HL-60 (cell line): ENCODE results near the gene CYP27B1.
"Not testable (repeated sequence)": the region's sequence is repeated elsewhere in the genome, so short reads cannot be mapped to it uniquely, and the experiment has no call there.

Experiments used
- CTCF ChIP-seq: IDR thresholded peaks from one replicate; pipeline ENCODE4 v1.5.1; 2011; ENCODE audit warnings: low read length, control low read depth, inconsistent platforms; ENCODE audit not compliant: insufficient read depth
- GABPA ChIP-seq: IDR thresholded peaks from 2 replicates; pipeline ENCODE4 v1.6.1; 2012; ENCODE audit warnings: low read depth
- REST ChIP-seq: IDR thresholded peaks from 2 replicates; pipeline ENCODE4 v1.6.1; 2012; ENCODE audit warnings: low read depth; ENCODE audit not compliant: insufficient replicate concordance

GRCh38 chr12:57715036-57715748 is 51.7 kb downstream of the CYP27B1 start:
- not testable (repeated sequence) for TF ChIP-seq CTCF, REST, GABPA
